HL-60 (cell line): ENCODE measurements around the gene HOXA2.

Source experiments
- DNase-seq, 2 experiments: peaks; one replicate each; pipeline ENCODE4 v3.0.0-alpha.2; 2010 to 2020; ENCODE audit warnings: low read depth in 1 of 2, low spot score in 1 of 2
- H3K27ac ChIP-seq: fragments of 250-450 bp; sonication (Bioruptor Pico); replicated peaks from 2 replicates; pipeline ENCODE4 v1.5.1; 2020; ENCODE audit warnings: mild to moderate bottlenecking, moderate library complexity
- H3K27me3 ChIP-seq: fragments of 250-450 bp; sonication (Bioruptor Pico); 2 replicates; pipeline ENCODE4 v1.5.1; 2021; ENCODE audit warnings: mild to moderate bottlenecking, moderate library complexity; ENCODE audit not compliant: insufficient read depth, poor library complexity, severe bottlenecking
- H3K4me3 ChIP-seq: replicated peaks from 2 replicates; pipeline ENCODE4 v1.5.1; 2011; ENCODE audit warnings: mild to moderate bottlenecking, control low read depth, low read length; ENCODE audit not compliant: insufficient read depth
- GABPA ChIP-seq: IDR thresholded peaks from 2 replicates; pipeline ENCODE4 v1.6.1; 2012; ENCODE audit warnings: low read depth
- POLR2AphosphoS5 ChIP-seq: IDR thresholded peaks from 2 replicates; pipeline ENCODE4 v1.6.1; 2012; ENCODE audit warnings: low read depth
- SPI1 ChIP-seq: IDR thresholded peaks from 2 replicates; pipeline ENCODE4 v1.6.1; 2012; ENCODE audit warnings: low read depth, mild to moderate bottlenecking, borderline replicate concordance
- TF ChIP-seq, protein P1 (sequence below): IDR thresholded peaks from one replicate; pipeline ENCODE4 v1.5.1; 2011; ENCODE audit warnings: low read length, control low read depth, inconsistent platforms; ENCODE audit not compliant: insufficient read depth
- TF ChIP-seq, protein P2 (sequence below): IDR thresholded peaks from 2 replicates; pipeline ENCODE4 v1.6.1; 2012; ENCODE audit warnings: low read depth; ENCODE audit not compliant: insufficient replicate concordance

Gene HOXA2

DNA sequence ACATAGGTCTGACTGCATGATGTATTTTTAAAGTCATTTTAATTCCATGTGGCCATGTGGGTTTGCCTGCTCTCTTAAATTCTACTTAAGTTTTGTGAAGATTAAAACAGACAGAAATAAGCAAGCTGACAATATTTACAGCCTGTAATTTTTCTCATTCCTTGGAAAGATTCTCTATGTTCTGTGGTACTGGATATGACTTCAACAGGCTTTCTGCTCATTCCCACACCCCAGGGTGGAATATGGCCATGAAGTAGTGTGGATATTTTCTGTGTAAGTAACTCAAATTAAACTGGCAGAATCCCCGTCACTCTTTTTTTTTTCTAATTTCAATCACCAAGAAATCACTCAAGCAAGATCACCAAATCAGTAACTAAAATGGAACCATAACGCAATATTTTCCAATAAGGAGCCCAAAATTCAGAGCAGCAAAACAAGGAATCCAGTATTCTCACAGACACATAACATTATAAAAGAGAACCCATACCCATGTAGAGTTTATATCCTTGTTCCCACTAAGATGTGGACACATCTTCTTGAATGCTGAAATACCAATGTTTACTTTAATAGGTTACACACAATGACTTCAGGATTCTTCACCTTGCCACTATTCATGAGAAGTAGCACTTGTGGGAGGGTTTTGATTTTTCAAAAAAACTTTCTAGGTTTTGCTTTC lies 35.3 kb upstream of the HOXA2 start:
- H3K27me3 ChIP-seq: peaks cover 3% of the 10 kb centered on the region
- DNase-seq: no peak
- H3K27ac ChIP-seq: peak overlapping the region; percentile 33; the same call in 1 of the 2 replicates
- no peak overlapping the region for H3K4me3 ChIP-seq
- TF ChIP-seq, protein P1, sequence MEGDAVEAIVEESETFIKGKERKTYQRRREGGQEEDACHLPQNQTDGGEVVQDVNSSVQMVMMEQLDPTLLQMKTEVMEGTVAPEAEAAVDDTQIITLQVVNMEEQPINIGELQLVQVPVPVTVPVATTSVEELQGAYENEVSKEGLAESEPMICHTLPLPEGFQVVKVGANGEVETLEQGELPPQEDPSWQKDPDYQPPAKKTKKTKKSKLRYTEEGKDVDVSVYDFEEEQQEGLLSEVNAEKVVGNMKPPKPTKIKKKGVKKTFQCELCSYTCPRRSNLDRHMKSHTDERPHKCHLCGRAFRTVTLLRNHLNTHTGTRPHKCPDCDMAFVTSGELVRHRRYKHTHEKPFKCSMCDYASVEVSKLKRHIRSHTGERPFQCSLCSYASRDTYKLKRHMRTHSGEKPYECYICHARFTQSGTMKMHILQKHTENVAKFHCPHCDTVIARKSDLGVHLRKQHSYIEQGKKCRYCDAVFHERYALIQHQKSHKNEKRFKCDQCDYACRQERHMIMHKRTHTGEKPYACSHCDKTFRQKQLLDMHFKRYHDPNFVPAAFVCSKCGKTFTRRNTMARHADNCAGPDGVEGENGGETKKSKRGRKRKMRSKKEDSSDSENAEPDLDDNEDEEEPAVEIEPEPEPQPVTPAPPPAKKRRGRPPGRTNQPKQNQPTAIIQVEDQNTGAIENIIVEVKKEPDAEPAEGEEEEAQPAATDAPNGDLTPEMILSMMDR: no peak
- TF ChIP-seq, protein P2, sequence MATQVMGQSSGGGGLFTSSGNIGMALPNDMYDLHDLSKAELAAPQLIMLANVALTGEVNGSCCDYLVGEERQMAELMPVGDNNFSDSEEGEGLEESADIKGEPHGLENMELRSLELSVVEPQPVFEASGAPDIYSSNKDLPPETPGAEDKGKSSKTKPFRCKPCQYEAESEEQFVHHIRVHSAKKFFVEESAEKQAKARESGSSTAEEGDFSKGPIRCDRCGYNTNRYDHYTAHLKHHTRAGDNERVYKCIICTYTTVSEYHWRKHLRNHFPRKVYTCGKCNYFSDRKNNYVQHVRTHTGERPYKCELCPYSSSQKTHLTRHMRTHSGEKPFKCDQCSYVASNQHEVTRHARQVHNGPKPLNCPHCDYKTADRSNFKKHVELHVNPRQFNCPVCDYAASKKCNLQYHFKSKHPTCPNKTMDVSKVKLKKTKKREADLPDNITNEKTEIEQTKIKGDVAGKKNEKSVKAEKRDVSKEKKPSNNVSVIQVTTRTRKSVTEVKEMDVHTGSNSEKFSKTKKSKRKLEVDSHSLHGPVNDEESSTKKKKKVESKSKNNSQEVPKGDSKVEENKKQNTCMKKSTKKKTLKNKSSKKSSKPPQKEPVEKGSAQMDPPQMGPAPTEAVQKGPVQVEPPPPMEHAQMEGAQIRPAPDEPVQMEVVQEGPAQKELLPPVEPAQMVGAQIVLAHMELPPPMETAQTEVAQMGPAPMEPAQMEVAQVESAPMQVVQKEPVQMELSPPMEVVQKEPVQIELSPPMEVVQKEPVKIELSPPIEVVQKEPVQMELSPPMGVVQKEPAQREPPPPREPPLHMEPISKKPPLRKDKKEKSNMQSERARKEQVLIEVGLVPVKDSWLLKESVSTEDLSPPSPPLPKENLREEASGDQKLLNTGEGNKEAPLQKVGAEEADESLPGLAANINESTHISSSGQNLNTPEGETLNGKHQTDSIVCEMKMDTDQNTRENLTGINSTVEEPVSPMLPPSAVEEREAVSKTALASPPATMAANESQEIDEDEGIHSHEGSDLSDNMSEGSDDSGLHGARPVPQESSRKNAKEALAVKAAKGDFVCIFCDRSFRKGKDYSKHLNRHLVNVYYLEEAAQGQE: no peak
- TF ChIP-seq POLR2AphosphoS5 (no peak), SPI1 (no peak), GABPA (no peak)

GRCh38 chr7:27134392-27134791 lies 31.9 kb upstream of the HOXA2 start:
- Histone ChIP-seq H3K4me3 (no peak overlapping the region), H3K27ac (no peak overlapping the region), H3K27me3 (peaks cover 3% of the 10 kb centered on the region)
- TF ChIP-seq, protein P1: no peak
- TF ChIP-seq, protein P2: no peak
- TF ChIP-seq GABPA: no peak
- no peak for TF ChIP-seq SPI1
- no peak for TF ChIP-seq POLR2AphosphoS5
- DNase-seq: peak in 1 of 2 experiments; percentile 55

DNA sequence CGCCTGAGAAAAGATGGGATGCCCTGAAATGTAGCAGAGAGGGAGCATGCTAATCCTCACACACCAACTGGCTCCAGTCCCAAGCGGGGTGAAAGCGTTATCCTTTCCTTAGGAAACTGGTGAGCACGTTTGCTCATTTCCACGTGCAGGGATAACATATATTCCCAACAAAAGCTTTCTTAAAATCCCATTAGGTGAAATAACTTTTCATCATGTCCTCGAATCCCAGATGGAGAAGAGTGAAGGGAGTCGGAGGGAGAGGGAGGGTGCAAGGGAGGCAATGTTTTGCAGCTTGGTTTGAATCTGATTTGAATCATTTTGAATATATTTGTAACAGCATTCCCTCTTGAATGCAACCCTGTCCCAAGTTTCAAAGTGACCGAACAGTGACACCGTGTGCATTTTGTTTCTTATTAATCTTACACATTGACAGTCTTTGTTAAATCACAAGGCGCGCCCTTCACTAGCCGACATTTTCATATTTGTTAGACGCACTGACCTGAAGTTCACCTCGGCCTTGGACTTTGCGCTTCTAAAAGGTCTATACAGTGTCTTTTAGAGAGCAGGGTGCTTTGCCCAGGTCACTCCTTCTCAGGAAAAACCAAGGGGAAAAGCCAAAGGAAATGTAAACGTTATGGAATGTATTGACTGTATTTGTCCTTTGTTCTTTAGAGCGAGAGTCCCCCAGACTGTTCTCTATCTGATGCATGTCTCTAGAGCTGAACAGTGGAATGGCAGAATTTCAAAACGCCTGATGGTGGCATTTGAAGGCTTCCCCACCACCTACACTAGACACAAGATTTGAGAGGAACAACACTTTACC lies 31.1 kb upstream of the HOXA2 start:
- Histone ChIP-seq H3K27ac (no peak overlapping the region), H3K27me3 (peaks cover 3% of the 10 kb centered on the region), H3K4me3 (no peak overlapping the region)
- no peak for DNase-seq
- TF ChIP-seq, protein P2: no peak
- TF ChIP-seq, protein P1: no peak
- TF ChIP-seq POLR2AphosphoS5 (no peak), GABPA (no peak), SPI1 (no peak)
